AG08396 (cell line): ENCODE data around the gene ARID3A.
A peak's percentile ranks its signal among the peaks of the same experiment; 100 is the strongest.

ENCODE experiments used
- DNase-seq: peaks from one replicate; pipeline ENCODE4 v3.0.0; 2012; ENCODE audit warnings: low spot score, mixed read lengths

ARID3A gene

DNA sequence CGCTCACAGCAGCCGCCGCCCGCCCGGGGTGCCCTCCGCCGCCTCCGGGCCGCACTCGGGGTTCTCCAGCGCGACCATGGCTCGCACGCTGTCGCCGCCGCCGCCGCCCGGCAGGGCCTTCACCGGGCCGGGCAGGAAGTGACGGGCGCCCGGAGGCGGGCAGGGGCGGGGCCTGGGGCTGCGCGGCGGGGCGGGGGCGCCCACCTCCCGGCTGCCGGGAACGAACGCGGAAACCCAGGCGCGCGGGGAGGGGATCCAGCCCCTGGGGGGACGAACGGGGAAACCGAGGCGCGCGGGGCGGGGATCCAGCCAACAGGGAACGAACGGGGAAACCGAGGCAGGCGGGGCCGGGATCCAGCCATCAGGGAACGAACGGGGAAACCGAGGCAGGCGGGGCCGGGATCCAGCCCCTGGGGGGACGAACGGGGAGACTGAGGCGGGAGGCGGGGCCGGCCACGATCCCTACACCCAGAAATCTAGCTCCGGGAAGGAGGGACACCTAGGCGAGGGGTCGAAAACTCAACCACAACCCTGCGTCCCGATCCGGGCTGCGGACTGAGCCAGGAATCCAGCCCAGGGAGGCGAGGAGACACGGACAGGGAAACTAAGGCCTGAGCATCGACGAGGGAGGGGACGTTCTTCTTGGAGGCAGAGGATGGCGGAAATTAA, 12.6 kb upstream of the ARID3A start, which contains the start of gene R3HDM4:
Gene R3HDM4 (minus strand): TSS at position 140 of the 669 bp plus-strand sequence. CDS start 62 bp downstream, at position 78.
- peak; percentile 96 for DNase-seq

- DNase-seq = no peak
Observed at GRCh38 chr19:916645-917322, 9.1 kb upstream of the ARID3A start.

DNA sequence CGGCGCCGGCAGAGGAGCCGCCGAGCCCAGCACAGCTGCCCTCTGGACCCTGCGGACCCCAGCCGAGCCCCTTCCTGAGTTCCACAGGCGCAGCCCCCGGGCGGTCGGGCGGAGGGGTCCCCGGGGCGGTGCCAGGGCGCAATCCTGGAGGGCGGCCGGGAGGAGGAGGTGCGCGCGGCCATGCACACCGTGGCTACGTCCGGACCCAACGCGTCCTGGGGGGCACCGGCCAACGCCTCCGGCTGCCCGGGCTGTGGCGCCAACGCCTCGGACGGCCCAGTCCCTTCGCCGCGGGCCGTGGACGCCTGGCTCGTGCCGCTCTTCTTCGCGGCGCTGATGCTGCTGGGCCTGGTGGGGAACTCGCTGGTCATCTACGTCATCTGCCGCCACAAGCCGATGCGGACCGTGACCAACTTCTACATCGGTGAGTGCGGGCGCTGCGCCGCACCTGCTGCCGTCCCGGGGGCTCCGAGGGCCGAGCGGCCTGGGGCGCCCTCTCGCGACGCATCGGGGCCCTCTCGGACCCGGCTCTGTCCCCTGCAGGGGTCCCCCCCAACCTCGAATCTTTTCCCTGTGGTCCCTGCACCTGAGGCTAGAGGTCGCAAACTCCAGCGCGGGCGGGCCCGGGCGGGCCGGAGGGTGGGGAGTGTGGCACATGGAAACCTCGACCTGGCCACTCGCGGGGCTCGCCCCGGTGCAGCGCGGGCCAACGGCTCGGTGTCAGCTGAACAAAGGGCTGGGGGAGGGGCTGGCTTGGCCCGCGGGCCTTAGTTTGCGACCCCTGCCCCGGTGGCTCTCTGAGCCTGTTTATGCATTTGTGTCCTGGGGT, 8.3 kb upstream of the ARID3A start, which contains the start of gene KISS1R:
Gene KISS1R (plus strand): TSS at position 11 of the 829 bp plus-strand sequence. CDS start 170 bp downstream, at position 181.
- DNase-seq = peak; percentile 59

DNA sequence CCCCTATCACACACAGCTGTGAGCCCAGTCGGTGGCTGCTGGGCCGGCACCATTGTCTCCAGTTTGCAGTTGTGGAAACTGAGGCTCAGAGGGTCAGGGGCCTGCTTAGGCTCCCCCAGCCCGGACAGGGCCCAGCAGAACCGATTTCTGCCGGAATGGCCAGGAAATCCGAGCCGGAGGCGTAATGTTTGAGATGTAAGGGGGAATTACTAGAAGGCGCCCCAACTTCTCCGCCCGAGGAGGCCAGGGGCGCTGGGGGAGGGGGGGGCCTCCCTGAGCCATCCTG, 7.7 kb upstream of the ARID3A start:
- no peak for DNase-seq

DNA sequence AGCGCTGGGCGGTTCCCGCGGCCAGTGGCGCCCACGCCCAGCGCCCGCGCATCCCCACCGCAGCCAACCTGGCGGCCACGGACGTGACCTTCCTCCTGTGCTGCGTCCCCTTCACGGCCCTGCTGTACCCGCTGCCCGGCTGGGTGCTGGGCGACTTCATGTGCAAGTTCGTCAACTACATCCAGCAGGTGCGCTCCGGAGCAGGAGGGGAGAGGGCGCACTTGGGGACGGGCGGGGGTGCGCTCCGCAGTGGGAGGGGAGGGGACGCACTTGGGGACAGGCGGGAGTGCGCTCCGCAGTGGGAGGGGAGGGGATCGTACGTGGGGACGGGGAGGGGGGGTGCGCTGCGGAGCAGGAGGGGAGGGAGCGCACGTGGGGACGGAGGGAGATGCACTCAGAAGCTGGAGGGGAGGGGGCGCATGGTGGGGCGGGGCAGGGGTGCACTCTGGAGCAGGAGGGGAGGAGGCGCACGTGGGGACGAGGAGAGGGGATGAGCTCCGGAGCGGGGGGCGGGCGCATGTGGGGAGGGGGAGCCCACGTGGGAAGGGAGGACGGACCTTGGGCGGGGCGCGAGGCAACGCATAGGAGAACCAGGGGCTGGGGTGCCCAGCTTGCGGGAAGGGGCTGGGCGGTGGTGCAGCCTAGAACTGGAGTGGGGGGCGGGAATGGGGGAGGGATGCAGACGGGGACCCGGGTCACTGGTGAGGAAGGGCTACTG, 7.2 kb upstream of the ARID3A start:
- DNase-seq = no peak

- DNase-seq = no peak
Observed at GRCh38 chr19:919199-920050, 6.4 kb upstream of the ARID3A start.

GRCh38 chr19:920051-920864, 5.6 kb upstream of the ARID3A start:
- no peak for DNase-seq

GRCh38 chr19:924553-925086, 1.2 kb upstream of the ARID3A start:
- peak; percentile 20 for DNase-seq

DNA sequence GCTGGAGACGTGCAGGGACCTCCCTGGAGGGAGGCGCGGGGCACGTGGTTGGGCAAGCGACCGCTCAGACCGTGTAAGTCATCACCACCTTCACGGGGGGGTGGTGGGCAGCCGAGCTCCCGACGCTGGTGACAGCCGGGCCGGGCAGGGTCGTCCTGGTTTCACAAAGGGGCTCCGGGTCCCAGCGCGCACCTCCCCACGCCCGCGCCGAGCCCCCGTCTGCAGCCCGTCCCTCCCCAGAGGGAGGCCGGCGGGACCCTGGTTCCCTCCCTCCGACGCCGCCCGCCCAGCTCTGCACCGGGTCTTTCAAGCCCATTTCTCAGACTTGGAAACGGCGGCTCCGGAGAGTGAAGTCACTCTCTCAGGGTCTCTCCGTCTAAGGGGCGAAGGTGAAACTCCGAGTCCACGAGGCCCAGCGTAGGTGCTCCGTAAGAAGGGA, 729 bp upstream of the ARID3A start:
- peak; percentile 73 for DNase-seq

DNA sequence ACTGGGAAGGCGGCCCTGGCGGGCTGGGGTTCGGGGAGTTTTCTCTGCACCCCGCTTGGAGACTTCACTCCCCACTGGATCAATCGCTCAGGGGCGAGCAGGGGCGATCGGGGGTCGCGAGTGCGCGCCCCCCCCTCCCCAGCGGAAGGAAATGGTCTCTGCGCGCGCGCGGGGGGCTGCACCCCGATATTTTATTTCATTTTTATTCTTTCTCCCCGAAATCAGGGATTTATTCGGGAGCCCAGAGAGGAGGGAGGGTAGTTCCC, 421 bp downstream of the ARID3A start:
- DNase-seq = no peak

- peak; percentile 75 for DNase-seq
Observed at GRCh38 chr19:926589-927350, 935 bp downstream of the ARID3A start.

DNA sequence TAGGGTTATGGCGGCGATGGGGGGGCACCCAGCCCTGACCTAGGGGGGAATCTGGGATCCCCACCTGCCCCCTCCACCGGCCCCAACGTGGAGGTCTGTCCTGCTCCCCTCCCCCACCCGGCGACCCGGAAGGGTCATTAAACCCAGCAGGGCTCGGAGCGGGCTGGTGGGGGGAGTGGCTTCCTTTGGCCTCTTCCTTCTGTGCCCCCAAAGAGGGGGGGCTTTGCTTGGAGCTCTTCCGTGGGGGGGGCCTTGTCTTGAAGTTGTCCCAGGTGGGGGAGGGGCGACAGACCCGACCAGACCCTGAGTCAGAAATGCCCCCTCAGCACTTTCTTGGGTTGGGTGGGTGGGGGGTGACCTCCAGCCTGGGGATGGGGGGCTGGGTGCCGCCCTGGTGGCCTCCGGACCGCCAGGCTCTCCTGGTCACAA, 1.5 kb downstream of the ARID3A start:
- DNase-seq = peak; percentile 45

DNA sequence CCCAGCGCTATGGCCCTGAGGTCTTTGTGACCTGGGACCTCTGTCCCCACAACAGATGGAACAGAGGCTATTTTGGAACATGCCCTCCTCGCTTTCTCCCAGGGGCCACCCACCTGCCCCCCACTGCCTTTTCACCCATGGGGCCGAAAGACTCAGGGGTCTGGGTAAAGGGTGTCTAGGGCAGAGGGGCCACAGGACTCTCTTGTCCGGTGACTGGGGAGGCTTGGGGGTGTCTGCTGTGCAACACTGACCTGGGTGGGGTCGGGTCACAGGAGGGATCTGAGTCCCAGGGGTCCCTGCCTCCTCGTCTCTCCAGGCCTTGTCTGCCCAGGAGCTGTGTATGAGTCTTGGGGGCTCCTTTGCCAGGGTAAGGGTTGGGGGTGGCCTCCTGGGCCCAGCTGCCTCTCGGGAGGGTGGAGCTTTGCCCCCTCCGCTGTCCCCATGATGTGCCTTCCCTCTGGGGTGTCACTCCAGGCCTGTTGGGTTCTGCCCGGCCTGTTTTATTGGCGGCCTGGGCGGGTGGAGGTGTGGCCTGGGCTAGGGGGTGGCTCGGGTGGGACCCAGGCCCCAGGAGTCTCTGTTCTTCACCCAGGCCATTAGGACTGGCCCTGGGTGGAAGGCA, 2.1 kb downstream of the ARID3A start:
- DNase-seq = no peak

GRCh38 chr19:928471-929202, 2.8 kb downstream of the ARID3A start:
- peak; percentile 60 for DNase-seq

DNA sequence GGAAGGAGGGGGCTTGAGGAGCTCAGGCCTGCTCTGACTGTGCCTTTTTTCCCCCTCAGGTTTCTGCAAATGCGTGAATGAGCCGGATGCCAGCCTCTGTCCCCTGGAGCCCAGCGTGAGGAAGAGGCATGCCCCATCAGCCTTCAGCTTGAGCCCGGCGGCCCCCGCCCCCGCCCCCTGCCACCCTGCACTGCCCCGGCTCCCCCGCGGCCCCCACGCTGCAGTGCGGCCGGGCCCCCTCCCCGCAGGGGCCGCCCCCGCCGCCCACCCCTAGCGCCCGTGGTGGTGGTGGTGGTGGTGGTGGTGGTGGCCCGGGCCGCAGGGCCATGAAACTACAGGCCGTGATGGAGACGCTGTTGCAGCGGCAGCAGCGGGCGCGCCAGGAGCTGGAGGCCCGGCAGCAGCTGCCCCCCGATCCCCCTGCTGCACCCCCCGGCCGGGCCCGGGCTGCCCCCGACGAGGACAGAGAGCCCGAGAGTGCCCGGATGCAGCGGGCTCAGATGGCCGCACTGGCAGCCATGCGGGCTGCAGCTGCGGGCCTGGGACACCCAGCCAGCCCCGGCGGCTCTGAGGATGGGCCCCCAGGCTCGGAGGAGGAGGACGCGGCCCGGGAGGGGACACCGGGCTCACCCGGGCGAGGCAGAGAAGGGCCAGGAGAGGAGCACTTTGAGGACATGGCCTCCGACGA, 3.5 kb downstream of the ARID3A start:
- DNase-seq = no peak

GRCh38 chr19:929891-930258, 4.0 kb downstream of the ARID3A start:
- no peak for DNase-seq

GRCh38 chr19:931860-932647, 6.2 kb downstream of the ARID3A start:
- DNase-seq = no peak
